Left lung (tissue), 10 donors: ENCODE results near the gene MORC4. TPM values are rescaled to one million over a fixed set of nuclear protein-coding genes. Genes with fewer than 3 reads are reported as not detected.

ENCODE experiments used
- ATAC-seq: fragments of 200-7000 bp; cut with Tn5 transposase; one replicate; pipeline ENCODE4 v1.9.1; 2020; ENCODE audit warnings: moderate library complexity
- DNase-seq, 4 donors: peaks; one replicate each; pipeline ENCODE4 v3.0.0-alpha.2; 2013 to 2020
- H3K27ac ChIP-seq, 2 donors: fragments of 200-600 bp; sonication (generic) in 1 of 2; one replicate each; pipeline versions ENCODE4 v1.5.0 to v1.8.0; 2020 to 2021
- H3K27me3 ChIP-seq, 2 donors: fragments of 200-600 bp; sonication (generic) in 1 of 2; one replicate each; pipeline versions ENCODE4 v1.5.0 to v1.8.0; 2020 to 2021
- H3K36me3 ChIP-seq, 2 donors: fragments of 200-600 bp; sonication (generic) in 1 of 2; one replicate each; pipeline versions ENCODE4 v1.5.0 to v1.8.0; 2020 to 2021
- H3K4me1 ChIP-seq, 2 donors: fragments of 200-600 bp; one replicate each; pipeline ENCODE4 v1.8.0; 2021
- H3K4me3 ChIP-seq, 2 donors: fragments of 200-600 bp; sonication (generic) in 1 of 2; one replicate each; pipeline versions ENCODE4 v1.5.0 to v1.8.0; 2020 to 2021; ENCODE audit warnings: mild to moderate bottlenecking in 1 of 2
- H3K9me3 ChIP-seq, 2 donors: fragments of 200-600 bp; sonication (generic) in 1 of 2; one replicate each; pipeline versions ENCODE4 v1.5.0 to v1.8.0; 2020 to 2021
- CTCF ChIP-seq, 2 donors: fragments of 200-600 bp; sonication (generic) in 1 of 2; IDR thresholded peaks; one replicate each; pipeline versions ENCODE4 v1.5.0 to v1.8.0; 2021; ENCODE audit warnings: antibody characterized with exemption in 2 of 2
- intact Hi-C, 2 donors: fragments of 100-400 bp; cut with DNase I; formaldehyde crosslinking; loops; one replicate each; pipeline versions ENCODE4 v1.11.2 to v1.14.2; 2022
- polyA plus RNA-seq, 6 donors: library from polyadenylated mRNA; unstranded; fragments of 120-200 nt; gene quantifications; one replicate each; pipeline ENCODE4 v1.2.1, GENCODE V29; 2013; ENCODE audit not compliant: insufficient read length in 6 of 6
- total RNA-seq, 2 donors: library from RNA; stranded (reverse); fragmentation: NEBNext Ultra II Directional; extraction: Animal tissue kit (Norgen Biotek cat#: 25700); gene quantifications; one replicate each; pipeline ENCODE4 v1.2.1, GENCODE V29; 2021
- donor health status: DM: no; HTN: yes; CAD: no.
- donor health status: DM: no; HTN: no; CAD: no.

Gene MORC4
- total and polyA plus RNA-seq, 8 donors = 12.8 to 45.5 (median 36.6) TPM

GRCh38 chrX:106932960-106933537, 67.0 kb downstream of the MORC4 start:
- ATAC-seq (peak; percentile 65), DNase-seq (no peak)
- H3K27me3 ChIP-seq = peaks cover 0 to 5% of the 10 kb centered on the region in 2 donors
- H3K4me3 ChIP-seq = no peak overlapping the region
- H3K27ac ChIP-seq = no peak overlapping the region
- H3K36me3 ChIP-seq = no peaks in the 10 kb centered on the region
- intact Hi-C loops = no loop called here
- no peaks in the 10 kb centered on the region for H3K9me3 ChIP-seq
- H3K4me1 ChIP-seq = peaks cover 0 to 4% of the 10 kb centered on the region in 2 donors
- no peak for TF ChIP-seq CTCF (IDR thresholded peaks at IDR 0.05)

- Histone ChIP-seq H3K36me3 (no peaks in the 10 kb centered on the region), H3K27me3 (peaks cover 0 to 5% of the 10 kb centered on the region in 2 donors), H3K4me1 (peaks cover 0 to 4% of the 10 kb centered on the region in 2 donors), H3K27ac (no peak overlapping the region), H3K4me3 (no peak overlapping the region), H3K9me3 (no peaks in the 10 kb centered on the region)
- DNase-seq = no peak
- TF ChIP-seq CTCF (IDR thresholded peaks at IDR 0.05) = no peak
- intact Hi-C loops = no loop called here
- peak; percentile 7 for ATAC-seq
These were observed 67.5 kb downstream of the MORC4 start for GRCh38 chrX:106932492-106932923.

- TF ChIP-seq CTCF (IDR thresholded peaks at IDR 0.05) = no peak
- Histone ChIP-seq H3K9me3 (no peaks in the 10 kb centered on the region), H3K4me1 (peaks cover 0 to 4% of the 10 kb centered on the region in 2 donors), H3K27ac (no peak overlapping the region), H3K36me3 (no peaks in the 10 kb centered on the region), H3K27me3 (peaks cover 0 to 5% of the 10 kb centered on the region in 2 donors), H3K4me3 (no peak overlapping the region)
- intact Hi-C loops = no loop called here
- no peak for ATAC-seq
- DNase-seq = no peak
These were observed 68.1 kb downstream of the MORC4 start for GRCh38 chrX:106931831-106932491.

GRCh38 chrX:106928227-106928626, 71.8 kb downstream of the MORC4 start:
- no peaks in the 10 kb centered on the region for H3K36me3 ChIP-seq
- no peak overlapping the region for H3K27ac ChIP-seq
- no peak overlapping the region for H3K4me3 ChIP-seq
- no peaks in the 10 kb centered on the region for H3K9me3 ChIP-seq
- intact Hi-C loops = no loop called here
- H3K27me3 ChIP-seq = no peaks in the 10 kb centered on the region
- no peak for ATAC-seq
- TF ChIP-seq CTCF (IDR thresholded peaks at IDR 0.05) = no peak
- DNase-seq = no peak
- peaks cover 0 to 4% of the 10 kb centered on the region in 2 donors for H3K4me1 ChIP-seq

GRCh38 chrX:106927700-106928099, 72.3 kb downstream of the MORC4 start:
- Histone ChIP-seq H3K36me3 (no peaks in the 10 kb centered on the region), H3K4me3 (no peak overlapping the region), H3K9me3 (no peaks in the 10 kb centered on the region), H3K4me1 (no peaks in the 10 kb centered on the region), H3K27me3 (no peaks in the 10 kb centered on the region), H3K27ac (no peak overlapping the region)
- DNase-seq (no peak), ATAC-seq (peak; percentile 43)
- intact Hi-C loops = no loop called here
- TF ChIP-seq CTCF (IDR thresholded peaks at IDR 0.05) = no peak
